ENCODE data around the gene ATG4C. TPM values are rescaled to one million over a fixed set of nuclear protein-coding genes. Genes with fewer than 3 reads are reported as not detected.

Gene ATG4C
- total and polyA plus RNA-seq, 2 donors (not counting 3 experiments of a cell fraction or from before 2014, with no cell fraction given), result 2.8 to 11.8 TPM

GRCh38 chr1:62810420-62811274, 26.7 kb downstream of the ATG4C start:
- DNase-seq (ENCODE audit: low read depth, low spot score), result no peak
- Histone ChIP-seq H3K4me3 (replicated peaks in 1 of 3; ENCODE audit: insufficient read depth in 1 of 3, low read depth in 1 of 3, low read length in 3 of 3) (no peak overlapping the region), H2AFZ (ENCODE audit: low read depth, low read length) (no peak overlapping the region), H3K36me3 (ENCODE audit: control insufficient read depth in 2 of 2, extremely low read depth in 1 of 2, insufficient read depth in 2 of 2, low read length in 2 of 2) (no peaks in the 10 kb centered on the region), H3K4me2 (ENCODE audit: insufficient read depth, low read length) (no peak overlapping the region), H3K27me3 (ENCODE audit: control insufficient read depth in 2 of 2, insufficient read depth in 2 of 2, low read length in 2 of 2) (no peaks in the 10 kb centered on the region), H3K4me1 (ENCODE audit: control insufficient read depth, extremely low read depth, insufficient read depth, low read length) (no peaks in the 10 kb centered on the region), H4K20me1 (replicated peaks; ENCODE audit: control insufficient read depth, extremely low read depth, insufficient read depth, low read length) (no peaks in the 10 kb centered on the region), H3K27ac (ENCODE audit: insufficient read depth, low read depth, low read length) (no peak overlapping the region), H3K9me1 (replicated peaks; ENCODE audit: control insufficient read depth, extremely low read depth, insufficient read depth, low read length) (no peaks in the 10 kb centered on the region), H3K79me2 (ENCODE audit: control insufficient read depth, insufficient read depth, low read length) (no peaks in the 10 kb centered on the region), H3K9ac (replicated peaks; ENCODE audit: extremely low read depth, insufficient read depth, low read length) (no peak overlapping the region), H3K9me3 (replicated peaks; ENCODE audit: control insufficient read depth, insufficient read depth, low read length) (no peaks in the 10 kb centered on the region)
- intact Hi-C loops (cut with micrococcal nuclease) (no loop called here), dilution Hi-C loops (cut with MboI; ENCODE audit: extremely low pct_ligation_motif_present, low sequenced_read_pairs) (no loop called here)
- CTCF ChIA-PET, result no interaction called here
- BruUV-seq (replicated peaks), result no TSS peak
- FAIRE-seq, result no peak
- TF ChIP-seq POLR2A (IDR thresholded peaks at IDR 0.05; ENCODE audit: low read depth, low read length) (no peak), FOS (IDR thresholded peaks at IDR 0.05; ENCODE audit: borderline replicate concordance, insufficient read depth, low read length) (no peak), EZH2 (IDR thresholded peaks at IDR 0.05; ENCODE audit: borderline replicate concordance, low read depth, low read length, severe bottlenecking) (no peak), JUN (IDR thresholded peaks at IDR 0.05; ENCODE audit: borderline replicate concordance, insufficient read depth, insufficient read length, low read depth) (no peak), MYC (IDR thresholded peaks at IDR 0.05; ENCODE audit: low read depth, low read length) (no peak), GATA2 (IDR thresholded peaks at IDR 0.05; ENCODE audit: insufficient read depth, insufficient read length, low read depth, low read length) (no peak), POLR2AphosphoS5 (IDR thresholded peaks at IDR 0.05; ENCODE audit: insufficient read depth, low read depth, low read length) (no peak)
- TF ChIP-seq, protein P1, sequence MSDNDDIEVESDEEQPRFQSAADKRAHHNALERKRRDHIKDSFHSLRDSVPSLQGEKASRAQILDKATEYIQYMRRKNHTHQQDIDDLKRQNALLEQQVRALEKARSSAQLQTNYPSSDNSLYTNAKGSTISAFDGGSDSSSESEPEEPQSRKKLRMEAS (IDR thresholded peaks at IDR 0.05; ENCODE audit: insufficient read depth, insufficient read length), result no peak
- TF ChIP-seq, protein P2, sequence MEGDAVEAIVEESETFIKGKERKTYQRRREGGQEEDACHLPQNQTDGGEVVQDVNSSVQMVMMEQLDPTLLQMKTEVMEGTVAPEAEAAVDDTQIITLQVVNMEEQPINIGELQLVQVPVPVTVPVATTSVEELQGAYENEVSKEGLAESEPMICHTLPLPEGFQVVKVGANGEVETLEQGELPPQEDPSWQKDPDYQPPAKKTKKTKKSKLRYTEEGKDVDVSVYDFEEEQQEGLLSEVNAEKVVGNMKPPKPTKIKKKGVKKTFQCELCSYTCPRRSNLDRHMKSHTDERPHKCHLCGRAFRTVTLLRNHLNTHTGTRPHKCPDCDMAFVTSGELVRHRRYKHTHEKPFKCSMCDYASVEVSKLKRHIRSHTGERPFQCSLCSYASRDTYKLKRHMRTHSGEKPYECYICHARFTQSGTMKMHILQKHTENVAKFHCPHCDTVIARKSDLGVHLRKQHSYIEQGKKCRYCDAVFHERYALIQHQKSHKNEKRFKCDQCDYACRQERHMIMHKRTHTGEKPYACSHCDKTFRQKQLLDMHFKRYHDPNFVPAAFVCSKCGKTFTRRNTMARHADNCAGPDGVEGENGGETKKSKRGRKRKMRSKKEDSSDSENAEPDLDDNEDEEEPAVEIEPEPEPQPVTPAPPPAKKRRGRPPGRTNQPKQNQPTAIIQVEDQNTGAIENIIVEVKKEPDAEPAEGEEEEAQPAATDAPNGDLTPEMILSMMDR (IDR thresholded peaks at IDR 0.05; ENCODE audit: extremely low read depth in 1 of 2, insufficient read depth in 1 of 2, low read depth in 1 of 2, low read length in 2 of 2), result no peak
- POLR2A ChIA-PET, result no interaction called here
